H9 (cell line): Measurements from ENCODE around the gene DTD1. TPM values are rescaled to one million over a fixed set of nuclear protein-coding genes. Genes with fewer than 3 reads are reported as not detected.

Source experiments
- DNase-seq: peaks from one replicate; pipeline ENCODE4 v3.0.0-alpha.2; 2017
- H2AFZ ChIP-seq: one replicate; pipeline ENCODE4 v1.6.1; 2013; ENCODE audit warnings: mild to moderate bottlenecking, low read length, control low read depth, moderate library complexity
- H2AK5ac ChIP-seq: 2 replicates; pipeline ENCODE4 v1.6.1; 2013; ENCODE audit warnings: low read length, control low read depth, mixed read lengths; ENCODE audit not compliant: insufficient read length
- H2BK120ac ChIP-seq: one replicate; pipeline ENCODE4 v1.6.1; 2013; ENCODE audit warnings: low read depth, mild to moderate bottlenecking, low read length, control low read depth, inconsistent platforms; ENCODE audit not compliant: poor library complexity, severe bottlenecking
- H2BK12ac ChIP-seq: 2 replicates; pipeline ENCODE4 v1.6.1; 2013; ENCODE audit warnings: low read length, control low read depth, mixed read lengths, low read depth; ENCODE audit not compliant: insufficient read length
- H2BK15ac ChIP-seq: 2 replicates; pipeline ENCODE4 v1.6.1; 2013; ENCODE audit warnings: low read depth, low read length, control low read depth
- H2BK20ac ChIP-seq: one replicate; pipeline ENCODE4 v1.6.1; 2013; ENCODE audit warnings: low read depth, mild to moderate bottlenecking, low read length, control low read depth, inconsistent platforms; ENCODE audit not compliant: poor library complexity, severe bottlenecking
- H2BK5ac ChIP-seq: 2 replicates; pipeline ENCODE4 v1.6.1; 2013; ENCODE audit warnings: low read length, control low read depth, mixed read lengths; ENCODE audit not compliant: insufficient read length
- H3K14ac ChIP-seq: 2 replicates; pipeline ENCODE4 v1.6.1; 2013; ENCODE audit warnings: low read length, control low read depth; ENCODE audit not compliant: insufficient read depth
- H3K18ac ChIP-seq: 2 replicates; pipeline ENCODE4 v1.6.1; 2013; ENCODE audit warnings: low read depth, mild to moderate bottlenecking, mixed read lengths, low read length, control low read depth; ENCODE audit not compliant: insufficient read length
- H3K23ac ChIP-seq: 2 replicates; pipeline ENCODE4 v1.6.1; 2013; ENCODE audit warnings: low read length, control low read depth, mixed read lengths, low read depth; ENCODE audit not compliant: insufficient read length
- H3K23me2 ChIP-seq: 2 replicates; pipeline ENCODE4 v1.6.1; 2013; ENCODE audit warnings: low read depth, mild to moderate bottlenecking, mixed read lengths, low read length, control low read depth; ENCODE audit not compliant: insufficient read length, poor library complexity, severe bottlenecking
- H3K27ac ChIP-seq: 2 replicates; pipeline ENCODE4 v1.5.1; 2013; ENCODE audit warnings: low read length, control low read depth, mixed read lengths, low read depth; ENCODE audit not compliant: insufficient read length
- H3K27me3 ChIP-seq: 2 replicates; pipeline ENCODE4 v1.6.1; 2013; ENCODE audit warnings: low read length, control low read depth, inconsistent platforms; ENCODE audit not compliant: insufficient read depth
- H3K4ac ChIP-seq: 2 replicates; pipeline ENCODE4 v1.6.1; 2013; ENCODE audit warnings: low read depth, mild to moderate bottlenecking, control low read depth, inconsistent platforms, low read length, moderate library complexity
- H3K4me1 ChIP-seq: 2 replicates; pipeline ENCODE4 v1.6.1; 2013; ENCODE audit warnings: low read length, control low read depth, inconsistent platforms; ENCODE audit not compliant: insufficient read depth
- H3K4me2 ChIP-seq: 2 replicates; pipeline ENCODE4 v1.6.1; 2013; ENCODE audit warnings: low read length, control low read depth, mixed read lengths; ENCODE audit not compliant: insufficient read length, insufficient read depth
- H3K56ac ChIP-seq: 2 replicates; pipeline ENCODE4 v1.6.1; 2013; ENCODE audit warnings: low read depth, mild to moderate bottlenecking, mixed read lengths, low read length, control low read depth; ENCODE audit not compliant: insufficient read length
- H3K79me1 ChIP-seq: 2 replicates; pipeline ENCODE4 v1.6.1; 2013; ENCODE audit warnings: low read depth, mild to moderate bottlenecking, moderate library complexity, low read length, control low read depth, inconsistent platforms; ENCODE audit not compliant: insufficient read depth, poor library complexity, severe bottlenecking
- H3K79me2 ChIP-seq: 2 replicates; pipeline ENCODE4 v1.6.1; 2013; ENCODE audit warnings: low read length, control low read depth, inconsistent platforms; ENCODE audit not compliant: insufficient read depth
- H3K9ac ChIP-seq: 2 replicates; pipeline ENCODE4 v1.6.1; 2013; ENCODE audit warnings: low read length, control low read depth, mixed read lengths; ENCODE audit not compliant: insufficient read length; ENCODE audit errors: extremely low read depth
- H3K9me3 ChIP-seq: one replicate; pipeline ENCODE4 v1.6.1; 2013; ENCODE audit warnings: low read depth, low read length, inconsistent platforms; ENCODE audit not compliant: control insufficient read depth
- H3T11ph ChIP-seq: one replicate; pipeline ENCODE4 v1.6.1; 2013; ENCODE audit warnings: mild to moderate bottlenecking, low read length, control low read depth, inconsistent platforms
- H4K20me1 ChIP-seq: one replicate; pipeline ENCODE4 v1.6.1; 2013; ENCODE audit not compliant: control insufficient read depth, insufficient read length, insufficient read depth
- H4K5ac ChIP-seq: 2 replicates; pipeline ENCODE4 v1.6.1; 2013; ENCODE audit warnings: low read depth, mild to moderate bottlenecking, mixed read lengths, low read length, control low read depth; ENCODE audit not compliant: insufficient read length
- H4K8ac ChIP-seq: replicated peaks from 2 replicates; pipeline ENCODE4 v1.6.1; 2013; ENCODE audit warnings: low read length, control low read depth, mixed read lengths, low read depth; ENCODE audit not compliant: insufficient read length
- H4K91ac ChIP-seq: 2 replicates; pipeline ENCODE4 v1.6.1; 2013; ENCODE audit warnings: low read depth, mild to moderate bottlenecking, moderate library complexity, mixed read lengths, low read length, control low read depth; ENCODE audit not compliant: insufficient read length
- H3K27ac Mint-ChIP-seq, 3 experiments: 2 replicates in 2 of 3; 3 replicates in 1 of 3; pipeline ENCODE4 v1.8.0; 2020 to 2021; ENCODE audit warnings: mixed read lengths in 3 of 3, mild to moderate bottlenecking in 1 of 3, moderate library complexity in 1 of 3
- H3K27me3 Mint-ChIP-seq: 2 replicates; pipeline ENCODE4 v1.8.0; 2021; ENCODE audit warnings: low read depth, mild to moderate bottlenecking, moderate library complexity, mixed read lengths
- H3K36me3 Mint-ChIP-seq, 3 experiments: 2 replicates in 2 of 3; 3 replicates in 1 of 3; pipeline ENCODE4 v1.8.0; 2020 to 2021; ENCODE audit warnings: low read depth in 3 of 3, mixed read lengths in 3 of 3; ENCODE audit not compliant: insufficient read depth in 1 of 3
- H3K4me1 Mint-ChIP-seq, 2 experiments: 2 replicates each; pipeline ENCODE4 v1.8.0; 2020; ENCODE audit warnings: mixed read lengths in 2 of 2
- H3K4me3 Mint-ChIP-seq, 2 experiments: 2 replicates in 1 of 2; 3 replicates in 1 of 2; pipeline ENCODE4 v1.8.0; 2020 to 2021; ENCODE audit warnings: mild to moderate bottlenecking in 2 of 2, mixed read lengths in 2 of 2, moderate library complexity in 1 of 2
- H3K9me3 Mint-ChIP-seq, 2 experiments: 2 replicates in 1 of 2; 3 replicates in 1 of 2; pipeline ENCODE4 v1.8.0; 2020; ENCODE audit warnings: mild to moderate bottlenecking in 2 of 2, mixed read lengths in 2 of 2, moderate library complexity in 1 of 2
- CTCF ChIP-seq: fragments of 200-600 bp; sonication (generic); conservative IDR thresholded peaks from 3 replicates; pipeline ENCODE4 v1.8.0; 2021; ENCODE audit warnings: antibody characterized with exemption, mild to moderate bottlenecking
- total RNA-seq: library from RNA; stranded (reverse); gene quantifications from 2 replicates; pipeline ENCODE4 v1.2.1, GENCODE V29; 2021

The DTD1 gene
- total RNA-seq, 1 experiment from 2014 or later: 62.0 TPM

- H3K27ac ChIP-seq: no peak overlapping the region
- no peak overlapping the region for H3K4ac ChIP-seq
- no peaks in the 10 kb centered on the region for H3K79me2 ChIP-seq
- H3K4me2 ChIP-seq: no peak overlapping the region
- no peak overlapping the region for H2AFZ ChIP-seq
- no peak overlapping the region for H3K18ac ChIP-seq
- no peaks in the 10 kb centered on the region for H3K23me2 ChIP-seq
- no peak overlapping the region for H3K9ac ChIP-seq
- H2BK5ac ChIP-seq: no peak overlapping the region
- H3T11ph ChIP-seq: no peak overlapping the region
- H3K79me1 ChIP-seq: no peaks in the 10 kb centered on the region
- H2BK15ac ChIP-seq: no peak overlapping the region
- H3K14ac ChIP-seq: no peak overlapping the region
- H3K9me3 ChIP-seq: no peaks in the 10 kb centered on the region
- H3K4me3 Mint-ChIP-seq: no peak overlapping the region
- no peaks in the 10 kb centered on the region for H3K27me3 ChIP-seq
- no peak for TF ChIP-seq CTCF
- no peak for DNase-seq
- H3K36me3 Mint-ChIP-seq: peaks cover 0 to 12% (median 6%) of the 10 kb centered on the region in 3 experiments; a peak in 3 of 7 replicates
- H4K8ac ChIP-seq: no peak overlapping the region
- H3K56ac ChIP-seq: no peak overlapping the region
- no peak overlapping the region for H4K91ac ChIP-seq
- H3K27ac Mint-ChIP-seq: no peak overlapping the region
- H4K5ac ChIP-seq: no peak overlapping the region
- no peak overlapping the region for H2BK20ac ChIP-seq
- peaks cover 10 to 15% of the 10 kb centered on the region in 2 experiments for H3K9me3 Mint-ChIP-seq
- H2BK12ac ChIP-seq: no peak overlapping the region
- no peak overlapping the region for H2BK120ac ChIP-seq
- H4K20me1 ChIP-seq: no peaks in the 10 kb centered on the region
- H3K23ac ChIP-seq: no peak overlapping the region
- no peaks in the 10 kb centered on the region for H3K4me1 ChIP-seq
- H2AK5ac ChIP-seq: no peak overlapping the region
- H3K27me3 Mint-ChIP-seq: peaks cover 50% of the 10 kb centered on the region
- H3K4me1 Mint-ChIP-seq: no peaks in the 10 kb centered on the region
Observed at GRCh38 chr20:18788021-18788420, 200.2 kb downstream of the DTD1 start.
